ENCODE results near the gene DCP2.

Gene DCP2

DNA sequence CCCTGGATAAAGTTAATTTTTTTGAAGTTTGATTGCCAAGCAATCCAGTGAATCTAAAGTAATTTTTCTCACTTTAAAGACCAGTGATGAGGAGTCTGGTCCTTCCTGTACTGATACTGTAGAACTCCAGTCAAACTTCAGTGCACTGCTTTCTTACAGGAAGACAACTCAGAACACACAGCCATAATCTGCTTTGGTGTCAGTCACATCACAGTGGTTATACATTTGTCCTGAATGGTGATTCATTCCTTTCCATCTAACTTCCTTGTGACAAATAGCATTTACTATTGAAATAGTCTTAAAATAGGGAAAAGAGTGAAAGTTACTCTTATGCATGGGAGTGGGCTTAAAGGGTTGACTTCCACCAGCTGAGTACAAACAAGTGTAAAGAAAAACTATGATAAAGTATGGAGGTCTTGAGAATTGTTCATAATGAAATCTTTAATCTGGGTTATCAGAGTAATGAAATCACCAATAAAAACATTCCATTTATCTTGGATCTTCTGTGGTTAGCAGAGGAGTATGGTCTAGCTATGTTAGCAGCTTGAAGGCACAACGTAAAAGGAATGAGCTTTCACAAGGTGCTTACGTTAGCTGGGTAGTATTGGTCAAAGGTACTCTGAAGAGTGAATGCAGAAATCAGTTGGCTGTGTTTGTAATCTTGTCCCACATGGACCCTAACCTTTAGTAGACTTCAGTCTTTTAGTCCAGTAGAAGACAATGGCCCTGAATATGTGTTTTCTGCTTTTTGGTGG is 41.5 kb downstream of the DCP2 start:
- H3K9me3 ChIP-seq (ENCODE audit: control insufficient read depth in 2 of 2, low read length in 2 of 2), result no peaks in the 10 kb centered on the region
- no peak overlapping the region for H3K9ac ChIP-seq (ENCODE audit: low read depth in 1 of 2, low read length in 2 of 2)
- no peaks in the 10 kb centered on the region for H3K27me3 ChIP-seq (ENCODE audit: control insufficient read depth in 2 of 2, insufficient read depth in 2 of 2, low read length in 2 of 2)
- peaks cover 16 to 20% of the 10 kb centered on the region in 2 donors for H3K36me3 ChIP-seq (ENCODE audit: control insufficient read depth in 2 of 2, insufficient read depth in 2 of 2, low read length in 2 of 2)
- H3K4me1 ChIP-seq (ENCODE audit: control insufficient read depth in 2 of 2, insufficient read depth in 2 of 2, low read length in 2 of 2), result peaks cover 0 to 3% of the 10 kb centered on the region in 2 donors
- no peak overlapping the region for H3K27ac ChIP-seq (ENCODE audit: low read depth in 2 of 2, low read length in 2 of 2)
- no peak overlapping the region for H3K4me3 ChIP-seq (ENCODE audit: low read length in 2 of 2)

DNA sequence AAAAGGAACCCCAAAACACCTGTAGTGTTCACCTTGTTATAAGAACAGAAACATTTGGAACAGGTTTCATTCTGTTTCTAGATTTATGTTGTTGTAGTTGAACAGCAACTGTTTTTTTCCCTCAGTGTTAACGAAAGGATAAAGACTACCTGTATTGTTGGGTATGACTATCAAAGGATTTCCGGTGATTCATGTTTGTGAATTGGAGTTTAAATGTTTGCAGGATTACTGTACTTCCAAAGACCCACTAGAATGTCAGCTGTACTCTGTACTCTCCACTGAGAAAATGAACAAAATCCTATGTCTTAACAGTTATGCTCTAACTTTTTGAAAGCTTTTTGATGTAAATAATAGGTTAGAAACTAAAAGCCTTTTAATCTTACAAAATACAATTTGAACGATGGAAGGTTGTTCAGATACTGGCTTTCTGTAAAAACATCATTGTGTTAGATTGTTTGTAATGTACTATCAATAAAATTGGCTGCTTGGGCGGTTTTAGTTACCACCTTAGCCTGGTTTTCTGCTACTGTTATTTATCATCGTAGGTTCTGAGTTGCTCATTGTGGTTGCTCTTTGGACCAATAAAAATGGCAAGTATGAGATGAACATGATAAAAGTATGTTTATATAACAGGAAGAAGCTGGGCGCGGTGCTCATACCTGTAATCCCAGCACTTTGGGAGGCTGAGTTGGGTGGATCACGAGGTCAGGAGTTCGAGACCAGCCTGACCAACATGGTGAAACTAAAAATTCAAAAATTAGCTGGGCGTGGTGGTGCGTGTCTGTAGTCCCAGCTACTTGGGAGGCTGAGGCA is 44.1 kb downstream of the DCP2 start:
- Histone ChIP-seq H3K27me3 (ENCODE audit: control insufficient read depth in 2 of 2, insufficient read depth in 2 of 2, low read length in 2 of 2) (no peaks in the 10 kb centered on the region), H3K36me3 (ENCODE audit: control insufficient read depth in 2 of 2, insufficient read depth in 2 of 2, low read length in 2 of 2) (peaks cover 5% of the 10 kb centered on the region in 2 donors), H3K4me1 (ENCODE audit: control insufficient read depth in 2 of 2, insufficient read depth in 2 of 2, low read length in 2 of 2) (peaks cover 0 to 3% of the 10 kb centered on the region in 2 donors), H3K27ac (ENCODE audit: low read depth in 2 of 2, low read length in 2 of 2) (no peak overlapping the region), H3K9me3 (ENCODE audit: control insufficient read depth in 2 of 2, low read length in 2 of 2) (no peaks in the 10 kb centered on the region), H3K9ac (ENCODE audit: low read depth in 1 of 2, low read length in 2 of 2) (no peak overlapping the region), H3K4me3 (ENCODE audit: low read length in 2 of 2) (no peak overlapping the region)

- Histone ChIP-seq H3K9ac (ENCODE audit: low read depth in 1 of 2, low read length in 2 of 2) (no peak overlapping the region), H3K4me1 (ENCODE audit: control insufficient read depth in 2 of 2, insufficient read depth in 2 of 2, low read length in 2 of 2) (peaks cover 0 to 3% of the 10 kb centered on the region in 2 donors), H3K4me3 (ENCODE audit: low read length in 2 of 2) (no peak overlapping the region), H3K36me3 (ENCODE audit: control insufficient read depth in 2 of 2, insufficient read depth in 2 of 2, low read length in 2 of 2) (peaks cover 12 to 15% of the 10 kb centered on the region in 2 donors), H3K27me3 (ENCODE audit: control insufficient read depth in 2 of 2, insufficient read depth in 2 of 2, low read length in 2 of 2) (no peaks in the 10 kb centered on the region), H3K27ac (ENCODE audit: low read depth in 2 of 2, low read length in 2 of 2) (peak overlapping the region in 1 of 2 donors; percentile 26), H3K9me3 (ENCODE audit: control insufficient read depth in 2 of 2, low read length in 2 of 2) (no peaks in the 10 kb centered on the region)
Observed at GRCh38 chr5:113022661-113023060, 46.1 kb downstream of the DCP2 start.

- H3K27me3 ChIP-seq (ENCODE audit: control insufficient read depth in 2 of 2, insufficient read depth in 2 of 2, low read length in 2 of 2), result no peaks in the 10 kb centered on the region
- H3K4me1 ChIP-seq (ENCODE audit: control insufficient read depth in 2 of 2, insufficient read depth in 2 of 2, low read length in 2 of 2), result peaks cover 0 to 3% of the 10 kb centered on the region in 2 donors
- H3K9me3 ChIP-seq (ENCODE audit: control insufficient read depth in 2 of 2, low read length in 2 of 2), result no peaks in the 10 kb centered on the region
- H3K36me3 ChIP-seq (ENCODE audit: control insufficient read depth in 2 of 2, insufficient read depth in 2 of 2, low read length in 2 of 2), result peaks cover 14% of the 10 kb centered on the region in 2 donors
- no peak overlapping the region for H3K9ac ChIP-seq (ENCODE audit: low read depth in 1 of 2, low read length in 2 of 2)
- no peak overlapping the region for H3K27ac ChIP-seq (ENCODE audit: low read depth in 2 of 2, low read length in 2 of 2)
- H3K4me3 ChIP-seq (ENCODE audit: low read length in 2 of 2), result no peak overlapping the region
Observed at GRCh38 chr5:113024076-113024697, 47.6 kb downstream of the DCP2 start.

- H3K27me3 ChIP-seq (ENCODE audit: control insufficient read depth in 2 of 2, insufficient read depth in 2 of 2, low read length in 2 of 2), result no peaks in the 10 kb centered on the region
- H3K4me3 ChIP-seq (ENCODE audit: low read length in 2 of 2), result no peak overlapping the region
- no peak overlapping the region for H3K9ac ChIP-seq (ENCODE audit: low read depth in 1 of 2, low read length in 2 of 2)
- H3K36me3 ChIP-seq (ENCODE audit: control insufficient read depth in 2 of 2, insufficient read depth in 2 of 2, low read length in 2 of 2), result peaks cover 12 to 13% of the 10 kb centered on the region in 2 donors
- H3K4me1 ChIP-seq (ENCODE audit: control insufficient read depth in 2 of 2, insufficient read depth in 2 of 2, low read length in 2 of 2), result peaks cover 0 to 3% of the 10 kb centered on the region in 2 donors
- H3K27ac ChIP-seq (ENCODE audit: low read depth in 2 of 2, low read length in 2 of 2), result no peak overlapping the region
- H3K9me3 ChIP-seq (ENCODE audit: control insufficient read depth in 2 of 2, low read length in 2 of 2), result no peaks in the 10 kb centered on the region
Observed at GRCh38 chr5:113025596-113025995, 49.0 kb downstream of the DCP2 start.

- H3K36me3 ChIP-seq (ENCODE audit: control insufficient read depth in 2 of 2, insufficient read depth in 2 of 2, low read length in 2 of 2), result peaks cover 12 to 13% of the 10 kb centered on the region in 2 donors
- no peaks in the 10 kb centered on the region for H3K9me3 ChIP-seq (ENCODE audit: control insufficient read depth in 2 of 2, low read length in 2 of 2)
- peaks cover 0 to 3% of the 10 kb centered on the region in 2 donors for H3K4me1 ChIP-seq (ENCODE audit: control insufficient read depth in 2 of 2, insufficient read depth in 2 of 2, low read length in 2 of 2)
- H3K27ac ChIP-seq (ENCODE audit: low read depth in 2 of 2, low read length in 2 of 2), result no peak overlapping the region
- H3K27me3 ChIP-seq (ENCODE audit: control insufficient read depth in 2 of 2, insufficient read depth in 2 of 2, low read length in 2 of 2), result no peaks in the 10 kb centered on the region
- no peak overlapping the region for H3K9ac ChIP-seq (ENCODE audit: low read depth in 1 of 2, low read length in 2 of 2)
- no peak overlapping the region for H3K4me3 ChIP-seq (ENCODE audit: low read length in 2 of 2)
Observed at GRCh38 chr5:113026211-113026610, 49.6 kb downstream of the DCP2 start.

GRCh38 chr5:113027015-113027414 is 50.4 kb downstream of the DCP2 start:
- H3K9ac ChIP-seq (ENCODE audit: low read depth in 1 of 2, low read length in 2 of 2), result no peak overlapping the region
- no peak overlapping the region for H3K4me3 ChIP-seq (ENCODE audit: low read length in 2 of 2)
- H3K4me1 ChIP-seq (ENCODE audit: control insufficient read depth in 2 of 2, insufficient read depth in 2 of 2, low read length in 2 of 2), result peaks cover 0 to 3% of the 10 kb centered on the region in 2 donors
- no peaks in the 10 kb centered on the region for H3K9me3 ChIP-seq (ENCODE audit: control insufficient read depth in 2 of 2, low read length in 2 of 2)
- H3K36me3 ChIP-seq (ENCODE audit: control insufficient read depth in 2 of 2, insufficient read depth in 2 of 2, low read length in 2 of 2), result peaks cover 12 to 13% of the 10 kb centered on the region in 2 donors
- H3K27me3 ChIP-seq (ENCODE audit: control insufficient read depth in 2 of 2, insufficient read depth in 2 of 2, low read length in 2 of 2), result no peaks in the 10 kb centered on the region
- H3K27ac ChIP-seq (ENCODE audit: low read depth in 2 of 2, low read length in 2 of 2), result no peak overlapping the region

DNA sequence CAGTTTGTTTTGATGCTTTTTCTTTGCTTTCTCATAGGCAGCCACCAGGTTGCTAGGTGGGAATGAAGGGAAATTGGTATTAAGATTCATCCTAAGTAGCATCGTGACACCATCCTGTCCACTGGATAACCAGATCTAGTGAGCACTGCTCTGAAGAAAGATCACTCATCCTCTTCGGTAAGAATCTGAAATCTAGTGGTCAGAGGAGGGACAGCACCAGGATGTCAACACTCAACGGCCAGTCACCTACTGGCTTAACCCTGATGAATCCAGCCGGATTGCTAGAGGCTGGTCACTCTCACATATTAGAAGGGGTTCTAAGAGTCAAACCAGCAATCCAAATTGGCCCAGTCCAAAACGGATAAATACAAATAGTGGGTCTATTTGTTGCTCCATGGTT is 50.8 kb downstream of the DCP2 start:
- Histone ChIP-seq H3K27ac (ENCODE audit: low read depth in 2 of 2, low read length in 2 of 2) (no peak overlapping the region), H3K4me3 (ENCODE audit: low read length in 2 of 2) (no peak overlapping the region), H3K9ac (ENCODE audit: low read depth in 1 of 2, low read length in 2 of 2) (no peak overlapping the region), H3K9me3 (ENCODE audit: control insufficient read depth in 2 of 2, low read length in 2 of 2) (no peaks in the 10 kb centered on the region), H3K4me1 (ENCODE audit: control insufficient read depth in 2 of 2, insufficient read depth in 2 of 2, low read length in 2 of 2) (peaks cover 0 to 3% of the 10 kb centered on the region in 2 donors), H3K27me3 (ENCODE audit: control insufficient read depth in 2 of 2, insufficient read depth in 2 of 2, low read length in 2 of 2) (no peaks in the 10 kb centered on the region), H3K36me3 (ENCODE audit: control insufficient read depth in 2 of 2, insufficient read depth in 2 of 2, low read length in 2 of 2) (peaks cover 12 to 13% of the 10 kb centered on the region in 2 donors)

GRCh38 chr5:113029614-113030013 is 53.0 kb downstream of the DCP2 start:
- Histone ChIP-seq H3K9ac (ENCODE audit: low read depth in 1 of 2, low read length in 2 of 2) (no peak overlapping the region), H3K4me3 (ENCODE audit: low read length in 2 of 2) (no peak overlapping the region), H3K9me3 (ENCODE audit: control insufficient read depth in 2 of 2, low read length in 2 of 2) (no peaks in the 10 kb centered on the region), H3K4me1 (ENCODE audit: control insufficient read depth in 2 of 2, insufficient read depth in 2 of 2, low read length in 2 of 2) (no peaks in the 10 kb centered on the region), H3K27me3 (ENCODE audit: control insufficient read depth in 2 of 2, insufficient read depth in 2 of 2, low read length in 2 of 2) (no peaks in the 10 kb centered on the region), H3K27ac (ENCODE audit: low read depth in 2 of 2, low read length in 2 of 2) (no peak overlapping the region), H3K36me3 (ENCODE audit: control insufficient read depth in 2 of 2, insufficient read depth in 2 of 2, low read length in 2 of 2) (peaks cover 9 to 13% of the 10 kb centered on the region in 2 donors)

DNA sequence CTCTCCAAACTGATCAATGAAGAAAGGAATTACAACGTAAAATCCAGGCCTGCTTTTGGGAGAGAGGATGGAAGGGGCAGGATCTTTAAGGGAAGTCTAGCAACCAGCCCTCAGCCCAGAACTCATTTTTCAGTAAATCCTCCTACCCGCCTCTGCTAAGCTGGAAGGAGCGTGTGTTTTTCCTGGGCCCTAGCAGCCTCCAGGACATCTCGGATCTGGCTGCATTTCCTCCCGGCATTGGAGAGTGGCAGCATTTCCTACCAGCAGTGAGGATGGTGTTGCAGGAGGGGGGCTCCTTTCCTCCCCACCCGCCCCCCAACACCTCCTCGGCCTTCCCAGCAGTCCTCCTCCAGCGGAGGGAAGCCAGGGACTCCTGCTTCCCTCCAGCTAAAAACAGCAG is 54.5 kb downstream of the DCP2 start:
- Histone ChIP-seq H3K36me3 (ENCODE audit: control insufficient read depth in 2 of 2, insufficient read depth in 2 of 2, low read length in 2 of 2) (peaks cover 9 to 13% of the 10 kb centered on the region in 2 donors), H3K27ac (ENCODE audit: low read depth in 2 of 2, low read length in 2 of 2) (no peak overlapping the region), H3K9me3 (ENCODE audit: control insufficient read depth in 2 of 2, low read length in 2 of 2) (no peaks in the 10 kb centered on the region), H3K27me3 (ENCODE audit: control insufficient read depth in 2 of 2, insufficient read depth in 2 of 2, low read length in 2 of 2) (no peaks in the 10 kb centered on the region), H3K4me1 (ENCODE audit: control insufficient read depth in 2 of 2, insufficient read depth in 2 of 2, low read length in 2 of 2) (no peaks in the 10 kb centered on the region), H3K4me3 (ENCODE audit: low read length in 2 of 2) (no peak overlapping the region), H3K9ac (ENCODE audit: low read depth in 1 of 2, low read length in 2 of 2) (no peak overlapping the region)

Measured in mucosa of rectum (tissue), 2 donors.